ENCODE results near the gene MBNL2. TPM values are rescaled to one million over a fixed set of nuclear protein-coding genes. Genes with fewer than 3 reads are reported as not detected.

Gene MBNL2
- total RNA-seq, 2 experiments from 2014 or later: 2.7 to 7.4 TPM

DNA sequence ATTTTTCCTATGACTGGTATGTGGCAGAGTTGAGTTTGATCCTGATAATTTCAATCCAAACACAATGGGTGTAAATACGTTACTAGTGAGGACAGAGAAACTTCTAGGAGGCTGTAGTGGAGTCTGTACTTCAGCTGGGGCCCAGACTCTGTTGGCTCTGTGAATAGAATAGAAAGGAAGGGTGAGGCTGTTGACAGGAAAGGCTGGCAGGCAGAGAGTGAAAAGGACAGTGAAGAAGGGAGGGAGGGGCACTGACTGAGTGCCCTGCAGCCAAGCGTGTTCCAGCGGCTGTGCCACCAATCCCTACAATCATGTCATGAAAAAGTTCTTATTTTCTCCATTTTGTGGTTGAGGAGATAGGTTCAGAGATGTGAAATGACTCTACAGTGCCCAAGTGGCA, 80.5 kb downstream of the MBNL2 start:
- ChIA-PET POLR2A (no interaction called here), CTCF (ENCODE audit: unreplicated experiment) (no interaction called here)
- H4K20me1 ChIP-seq (ENCODE audit: insufficient read depth, low read length): no peaks in the 10 kb centered on the region
- H3K9me2 ChIP-seq (ENCODE audit: insufficient read depth, low read length): no peaks in the 10 kb centered on the region
- H3K9me3 ChIP-seq (ENCODE audit: low read length): no peaks in the 10 kb centered on the region
- H3K4me2 ChIP-seq (ENCODE audit: low read length): no peak overlapping the region
- H3K36me3 ChIP-seq (ENCODE audit: insufficient read depth, low read length): no peaks in the 10 kb centered on the region
- intact Hi-C loops (cut with micrococcal nuclease; ENCODE audit: unreplicated experiment): no loop called here
- H3K4me3 ChIP-seq (ENCODE audit: low read depth, low read length, poor library complexity, severe bottlenecking): no peak overlapping the region
- no peaks in the 10 kb centered on the region for H3K4me1 ChIP-seq (ENCODE audit: insufficient read depth, low read length, poor library complexity, severe bottlenecking)
- no peak for DNase-seq (ENCODE audit: low spot score)
- no peak overlapping the region for H2AFZ ChIP-seq (ENCODE audit: low read length)
- BruUV-seq (replicated peaks): no TSS peak
- TF ChIP-seq, protein P1, sequence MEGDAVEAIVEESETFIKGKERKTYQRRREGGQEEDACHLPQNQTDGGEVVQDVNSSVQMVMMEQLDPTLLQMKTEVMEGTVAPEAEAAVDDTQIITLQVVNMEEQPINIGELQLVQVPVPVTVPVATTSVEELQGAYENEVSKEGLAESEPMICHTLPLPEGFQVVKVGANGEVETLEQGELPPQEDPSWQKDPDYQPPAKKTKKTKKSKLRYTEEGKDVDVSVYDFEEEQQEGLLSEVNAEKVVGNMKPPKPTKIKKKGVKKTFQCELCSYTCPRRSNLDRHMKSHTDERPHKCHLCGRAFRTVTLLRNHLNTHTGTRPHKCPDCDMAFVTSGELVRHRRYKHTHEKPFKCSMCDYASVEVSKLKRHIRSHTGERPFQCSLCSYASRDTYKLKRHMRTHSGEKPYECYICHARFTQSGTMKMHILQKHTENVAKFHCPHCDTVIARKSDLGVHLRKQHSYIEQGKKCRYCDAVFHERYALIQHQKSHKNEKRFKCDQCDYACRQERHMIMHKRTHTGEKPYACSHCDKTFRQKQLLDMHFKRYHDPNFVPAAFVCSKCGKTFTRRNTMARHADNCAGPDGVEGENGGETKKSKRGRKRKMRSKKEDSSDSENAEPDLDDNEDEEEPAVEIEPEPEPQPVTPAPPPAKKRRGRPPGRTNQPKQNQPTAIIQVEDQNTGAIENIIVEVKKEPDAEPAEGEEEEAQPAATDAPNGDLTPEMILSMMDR (conservative IDR thresholded peaks at IDR 0.05; ENCODE audit: low read length): no peak
- no peaks in the 10 kb centered on the region for H3K79me2 ChIP-seq (ENCODE audit: insufficient read depth, low read depth, low read length)
- H3K27ac ChIP-seq (ENCODE audit: low read depth, low read length, poor library complexity, severe bottlenecking): no peak overlapping the region

DNA sequence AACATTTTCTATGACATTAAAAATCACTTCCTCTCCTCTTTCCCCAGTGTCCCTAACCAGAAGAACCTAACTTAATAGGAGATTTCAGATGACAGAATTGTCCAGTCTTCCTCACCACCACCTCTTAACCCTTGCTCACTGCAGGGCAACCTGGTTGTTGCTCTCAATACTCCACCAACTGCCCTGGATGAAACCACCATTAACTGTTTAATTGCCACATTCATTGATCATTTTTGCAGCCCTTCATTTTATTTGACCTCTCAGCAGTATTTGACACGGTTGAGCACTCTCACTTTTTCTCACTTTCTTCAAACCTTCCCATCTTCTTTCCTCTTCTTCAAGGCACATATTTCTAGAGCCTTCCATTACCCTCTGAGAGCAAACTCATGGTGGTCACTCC, 84.0 kb downstream of the MBNL2 start:
- CTCF ChIA-PET (ENCODE audit: unreplicated experiment): no interaction called here
- no peaks in the 10 kb centered on the region for H3K36me3 ChIP-seq (ENCODE audit: insufficient read depth, low read length)
- H2AFZ ChIP-seq (ENCODE audit: low read length): no peak overlapping the region
- POLR2A ChIA-PET: no interaction called here
- H3K4me2 ChIP-seq (ENCODE audit: low read length): no peak overlapping the region
- intact Hi-C loops (cut with micrococcal nuclease; ENCODE audit: unreplicated experiment): no loop called here
- no TSS peak for BruUV-seq (replicated peaks)
- H3K4me1 ChIP-seq (ENCODE audit: insufficient read depth, low read length, poor library complexity, severe bottlenecking): no peaks in the 10 kb centered on the region
- H3K9me3 ChIP-seq (ENCODE audit: low read length): no peaks in the 10 kb centered on the region
- H4K20me1 ChIP-seq (ENCODE audit: insufficient read depth, low read length): no peaks in the 10 kb centered on the region
- H3K9me2 ChIP-seq (ENCODE audit: insufficient read depth, low read length): no peaks in the 10 kb centered on the region
- TF ChIP-seq, protein P1 (conservative IDR thresholded peaks at IDR 0.05; ENCODE audit: low read length): no peak
- TF ChIP-seq EZH2phosphoT487 (IDR thresholded peaks at IDR 0.05; ENCODE audit: borderline replicate concordance, low read depth, low read length): no peak
- DNase-seq (ENCODE audit: low spot score): no peak
- no peak overlapping the region for H3K27ac ChIP-seq (ENCODE audit: low read depth, low read length, poor library complexity, severe bottlenecking)
- H3K79me2 ChIP-seq (ENCODE audit: insufficient read depth, low read depth, low read length): no peaks in the 10 kb centered on the region
- H3K4me3 ChIP-seq (ENCODE audit: low read depth, low read length, poor library complexity, severe bottlenecking): no peak overlapping the region

DNA sequence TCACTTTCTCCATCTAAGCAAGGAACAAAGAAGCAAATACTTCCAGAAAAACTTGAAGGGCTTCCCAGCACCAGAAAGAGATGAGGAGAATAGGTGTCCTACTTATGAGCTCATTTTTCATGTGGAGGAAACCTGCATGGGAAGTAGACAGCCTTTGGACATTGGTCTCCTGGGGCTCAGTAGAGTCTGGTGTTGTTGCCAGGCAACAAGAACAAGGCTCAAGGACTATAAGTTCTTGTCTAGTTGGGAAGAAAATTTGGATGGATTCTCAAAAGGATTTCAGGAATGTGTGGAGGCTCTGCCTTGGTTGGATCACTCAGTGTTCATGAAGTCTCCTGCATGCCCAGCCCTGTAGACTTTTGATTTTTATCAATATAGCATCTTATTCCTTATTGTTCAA, 84.5 kb downstream of the MBNL2 start:
- no peaks in the 10 kb centered on the region for H3K79me2 ChIP-seq (ENCODE audit: insufficient read depth, low read depth, low read length)
- intact Hi-C loops (cut with micrococcal nuclease; ENCODE audit: unreplicated experiment): no loop called here
- BruUV-seq (replicated peaks): no TSS peak
- H3K36me3 ChIP-seq (ENCODE audit: insufficient read depth, low read length): no peaks in the 10 kb centered on the region
- TF ChIP-seq EZH2phosphoT487 (IDR thresholded peaks at IDR 0.05; ENCODE audit: borderline replicate concordance, low read depth, low read length): no peak
- TF ChIP-seq, protein P1 (conservative IDR thresholded peaks at IDR 0.05; ENCODE audit: low read length): no peak
- H4K20me1 ChIP-seq (ENCODE audit: insufficient read depth, low read length): no peaks in the 10 kb centered on the region
- no peak for DNase-seq (ENCODE audit: low spot score)
- POLR2A ChIA-PET: interaction anchor here (0.5 kb wide), 1 partner anchor 57 kb away, joined by 3 read pairs; no protein-coding TSS in a partner anchor
- no peaks in the 10 kb centered on the region for H3K9me2 ChIP-seq (ENCODE audit: insufficient read depth, low read length)
- no peak overlapping the region for H3K27ac ChIP-seq (ENCODE audit: low read depth, low read length, poor library complexity, severe bottlenecking)
- no peaks in the 10 kb centered on the region for H3K4me1 ChIP-seq (ENCODE audit: insufficient read depth, low read length, poor library complexity, severe bottlenecking)
- no peak overlapping the region for H3K4me2 ChIP-seq (ENCODE audit: low read length)
- CTCF ChIA-PET (ENCODE audit: unreplicated experiment): no interaction called here
- H3K4me3 ChIP-seq (ENCODE audit: low read depth, low read length, poor library complexity, severe bottlenecking): no peak overlapping the region
- no peak overlapping the region for H2AFZ ChIP-seq (ENCODE audit: low read length)
- no peaks in the 10 kb centered on the region for H3K9me3 ChIP-seq (ENCODE audit: low read length)

Data from OCI-LY7 (cell line).